Lower lobe of right lung (tissue), 2 donors: ENCODE data around the gene ARID4B. TPM values are rescaled to one million over a fixed set of nuclear protein-coding genes. Genes with fewer than 3 reads are reported as not detected.
A peak's percentile ranks its signal among the peaks of the same experiment; 100 is the strongest.

Source experiments
- ATAC-seq, 2 donors: fragments of 200-7000 bp; cut with Tn5 transposase; one replicate each; pipeline ENCODE4 v1.9.1; 2020 to 2022; ENCODE audit warnings: mild to moderate bottlenecking in 2 of 2, moderate library complexity in 2 of 2
- DNase-seq: peaks from one replicate; pipeline ENCODE4 v3.0.0-alpha.2; 2020
- H3K27ac ChIP-seq: fragments of 200-600 bp; one replicate; pipeline ENCODE4 v1.8.0; 2022
- H3K27me3 ChIP-seq: fragments of 200-600 bp; one replicate; pipeline ENCODE4 v1.8.0; 2022; ENCODE audit warnings: low read depth
- H3K36me3 ChIP-seq: fragments of 200-600 bp; one replicate; pipeline ENCODE4 v1.8.0; 2022; ENCODE audit warnings: mild to moderate bottlenecking
- H3K4me1 ChIP-seq: fragments of 200-600 bp; one replicate; pipeline ENCODE4 v1.8.0; 2022
- H3K4me3 ChIP-seq: fragments of 200-600 bp; one replicate; pipeline ENCODE4 v1.8.0; 2022; ENCODE audit warnings: mild to moderate bottlenecking
- H3K9me3 ChIP-seq: fragments of 200-600 bp; one replicate; pipeline ENCODE4 v1.8.0; 2022
- intact Hi-C: fragments of 100-400 bp; cut with DNase I; formaldehyde crosslinking; loops from one replicate; pipeline ENCODE4 v1.11.0; 2022
- total RNA-seq: library from RNA; stranded (reverse); fragmentation: NEBNext Ultra II Directional; extraction: Animal tissue kit (Norgen Biotek cat#: 25700); gene quantifications from one replicate; pipeline ENCODE4 v1.2.1, GENCODE V29; 2021
- TF ChIP-seq, protein P1 (sequence below): fragments of 200-600 bp; IDR thresholded peaks from one replicate; pipeline ENCODE4 v1.8.0; 2022; ENCODE audit warnings: antibody characterized with exemption, mild to moderate bottlenecking
- donor health status: DM: no; HTN: yes; CAD: no; lungs with severe emphysema.

Gene ARID4B
- total RNA-seq, 1 donor from 2014 or later, result 39.1 TPM

DNA sequence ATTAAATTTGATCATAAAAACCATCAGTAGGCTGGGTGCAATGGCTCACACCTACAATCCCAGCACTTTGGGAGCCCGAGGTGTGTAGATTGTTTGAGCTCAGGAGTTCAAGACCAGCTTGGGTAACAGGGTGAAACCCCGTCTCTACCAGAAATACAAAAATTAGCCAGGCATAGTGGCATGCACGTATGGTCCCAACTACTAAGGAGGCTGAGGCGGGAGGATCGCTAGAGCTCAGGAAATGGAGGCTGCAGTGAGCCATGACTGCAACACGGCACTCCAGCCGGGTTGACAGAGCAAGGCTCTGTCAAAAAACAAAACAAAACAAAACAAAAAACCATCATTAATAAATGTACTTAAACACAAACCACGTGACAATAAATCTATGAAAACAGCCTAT is 61.0 kb downstream of the ARID4B start:
- Histone ChIP-seq H3K27me3 (no peaks in the 10 kb centered on the region), H3K4me1 (peaks cover 40% of the 10 kb centered on the region), H3K27ac (no peak overlapping the region), H3K9me3 (no peaks in the 10 kb centered on the region), H3K36me3 (no peaks in the 10 kb centered on the region), H3K4me3 (no peak overlapping the region)
- ATAC-seq, result no peak
- intact Hi-C loops, result no loop called here
- TF ChIP-seq, protein P1, sequence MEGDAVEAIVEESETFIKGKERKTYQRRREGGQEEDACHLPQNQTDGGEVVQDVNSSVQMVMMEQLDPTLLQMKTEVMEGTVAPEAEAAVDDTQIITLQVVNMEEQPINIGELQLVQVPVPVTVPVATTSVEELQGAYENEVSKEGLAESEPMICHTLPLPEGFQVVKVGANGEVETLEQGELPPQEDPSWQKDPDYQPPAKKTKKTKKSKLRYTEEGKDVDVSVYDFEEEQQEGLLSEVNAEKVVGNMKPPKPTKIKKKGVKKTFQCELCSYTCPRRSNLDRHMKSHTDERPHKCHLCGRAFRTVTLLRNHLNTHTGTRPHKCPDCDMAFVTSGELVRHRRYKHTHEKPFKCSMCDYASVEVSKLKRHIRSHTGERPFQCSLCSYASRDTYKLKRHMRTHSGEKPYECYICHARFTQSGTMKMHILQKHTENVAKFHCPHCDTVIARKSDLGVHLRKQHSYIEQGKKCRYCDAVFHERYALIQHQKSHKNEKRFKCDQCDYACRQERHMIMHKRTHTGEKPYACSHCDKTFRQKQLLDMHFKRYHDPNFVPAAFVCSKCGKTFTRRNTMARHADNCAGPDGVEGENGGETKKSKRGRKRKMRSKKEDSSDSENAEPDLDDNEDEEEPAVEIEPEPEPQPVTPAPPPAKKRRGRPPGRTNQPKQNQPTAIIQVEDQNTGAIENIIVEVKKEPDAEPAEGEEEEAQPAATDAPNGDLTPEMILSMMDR, result no peak
- DNase-seq, result no peak

DNA sequence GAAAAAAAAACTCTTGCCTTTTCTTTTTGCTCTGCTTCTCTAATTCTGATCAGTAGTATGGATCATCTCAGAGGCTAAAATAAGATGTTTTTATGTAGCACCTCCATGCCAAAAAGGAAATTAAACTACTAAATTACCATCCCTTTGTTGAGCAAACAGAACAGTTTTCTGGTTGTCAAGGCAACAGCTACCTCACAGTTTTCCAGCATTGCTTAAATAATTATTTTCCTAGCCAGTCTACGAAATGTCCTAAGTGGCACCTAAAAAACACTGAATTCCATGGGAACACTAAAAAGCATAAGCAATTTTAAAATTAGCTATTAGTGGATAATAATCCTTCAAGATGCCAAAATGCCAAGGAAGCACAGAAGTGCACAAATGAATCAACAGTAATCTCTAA is 61.7 kb downstream of the ARID4B start:
- Histone ChIP-seq H3K36me3 (no peaks in the 10 kb centered on the region), H3K4me1 (peaks cover 45% of the 10 kb centered on the region), H3K9me3 (no peaks in the 10 kb centered on the region), H3K27ac (no peak overlapping the region), H3K4me3 (no peak overlapping the region), H3K27me3 (no peaks in the 10 kb centered on the region)
- DNase-seq, result no peak
- intact Hi-C loops, result no loop called here
- TF ChIP-seq, protein P1, result no peak
- ATAC-seq, result no peak

DNA sequence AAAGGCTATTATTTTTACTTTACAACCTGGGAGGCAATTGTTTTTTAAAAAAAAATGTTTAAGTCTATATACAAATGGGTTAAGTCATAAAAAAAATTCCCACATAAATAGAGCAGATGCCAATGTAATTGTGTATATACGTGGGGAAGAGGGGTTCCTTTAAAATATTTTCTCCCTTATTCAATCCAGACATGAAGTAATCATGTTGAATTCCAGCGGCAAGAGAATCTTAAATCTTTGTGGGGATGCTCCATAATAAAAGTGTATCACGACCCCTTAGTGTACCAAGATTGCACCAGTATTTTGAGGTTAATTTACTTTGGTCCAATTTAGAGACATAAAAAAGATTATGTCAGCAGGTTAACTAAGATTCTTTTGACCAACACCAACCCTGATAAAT is 62.1 kb downstream of the ARID4B start:
- no peak for ATAC-seq
- TF ChIP-seq, protein P1, result no peak
- H3K27me3 ChIP-seq, result no peaks in the 10 kb centered on the region
- H3K9me3 ChIP-seq, result no peaks in the 10 kb centered on the region
- H3K27ac ChIP-seq, result no peak overlapping the region
- H3K36me3 ChIP-seq, result no peaks in the 10 kb centered on the region
- intact Hi-C loops, result no loop called here
- no peak overlapping the region for H3K4me3 ChIP-seq
- H3K4me1 ChIP-seq, result peaks cover 45% of the 10 kb centered on the region
- no peak for DNase-seq

DNA sequence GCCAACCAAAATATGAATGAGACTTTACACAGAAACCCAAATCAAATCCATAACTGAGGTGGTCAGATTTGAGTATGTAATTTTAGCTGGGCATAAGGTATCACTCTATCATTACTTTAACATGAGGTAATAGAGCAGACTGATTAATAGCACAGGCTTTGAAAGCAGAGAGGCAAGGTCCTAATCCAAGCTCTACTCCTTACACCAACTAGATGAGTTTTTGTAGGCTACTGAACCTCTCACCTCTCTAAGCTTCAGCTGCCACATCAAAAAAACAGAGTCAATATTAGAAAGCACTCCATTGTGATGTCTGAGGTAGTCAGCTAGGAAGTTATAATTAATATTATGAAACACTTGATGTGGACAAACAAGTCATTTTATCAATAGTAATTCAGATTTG is 63.7 kb downstream of the ARID4B start:
- TF ChIP-seq, protein P1, result no peak
- no peaks in the 10 kb centered on the region for H3K9me3 ChIP-seq
- no peak overlapping the region for H3K4me3 ChIP-seq
- intact Hi-C loops, result no loop called here
- no peaks in the 10 kb centered on the region for H3K36me3 ChIP-seq
- no peak for DNase-seq
- no peak overlapping the region for H3K27ac ChIP-seq
- H3K27me3 ChIP-seq, result no peaks in the 10 kb centered on the region
- peaks cover 49% of the 10 kb centered on the region for H3K4me1 ChIP-seq
- ATAC-seq, result peak in 1 of 2 donors; percentile 11

DNA sequence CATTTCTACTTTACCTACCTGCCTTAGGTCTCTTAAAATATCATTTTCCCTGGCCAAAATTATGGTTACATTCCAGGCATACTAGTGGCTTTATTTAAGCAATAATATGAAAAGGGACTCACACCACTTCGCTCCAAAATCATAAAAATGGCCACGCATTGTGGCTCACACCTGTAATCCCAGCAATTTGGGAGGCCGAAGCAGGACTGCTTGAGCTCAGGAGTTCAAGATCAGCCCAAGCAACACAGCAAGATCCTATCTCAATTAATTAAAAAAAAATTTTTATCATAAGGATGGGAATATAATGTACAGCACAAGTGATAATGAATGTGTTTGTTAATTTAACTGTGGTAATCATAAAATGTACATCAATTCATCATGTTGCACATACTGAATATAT is 65.4 kb downstream of the ARID4B start:
- no peak overlapping the region for H3K4me3 ChIP-seq
- H3K9me3 ChIP-seq, result no peaks in the 10 kb centered on the region
- no peaks in the 10 kb centered on the region for H3K27me3 ChIP-seq
- DNase-seq (no peak), ATAC-seq (no peak)
- peaks cover 5% of the 10 kb centered on the region for H3K36me3 ChIP-seq
- TF ChIP-seq, protein P1, result no peak
- H3K27ac ChIP-seq, result no peak overlapping the region
- intact Hi-C loops, result no loop called here
- peaks cover 48% of the 10 kb centered on the region for H3K4me1 ChIP-seq

DNA sequence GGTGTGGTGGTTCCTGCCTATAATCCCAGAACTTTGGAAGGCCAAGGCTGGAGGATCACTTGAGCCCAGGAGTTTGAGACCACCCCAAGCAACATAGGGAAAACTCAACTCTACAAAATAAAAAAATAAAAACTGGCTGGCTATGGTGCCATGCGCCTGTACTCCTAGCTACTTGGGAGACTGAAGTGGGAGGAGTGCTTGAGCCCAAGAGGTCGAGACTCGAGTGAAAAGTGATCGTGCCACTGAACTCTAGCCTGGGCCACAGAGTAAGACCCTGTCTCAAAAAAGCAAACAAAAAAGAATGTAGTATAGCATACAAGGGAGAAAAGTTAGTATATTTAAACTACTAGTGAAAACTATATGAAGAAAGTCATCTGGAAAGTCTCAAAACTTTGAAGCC is 66.7 kb downstream of the ARID4B start:
- TF ChIP-seq, protein P1, result no peak
- H3K36me3 ChIP-seq, result peaks cover 5% of the 10 kb centered on the region
- H3K4me1 ChIP-seq, result peaks cover 43% of the 10 kb centered on the region
- DNase-seq, result no peak
- no peak overlapping the region for H3K27ac ChIP-seq
- intact Hi-C loops, result no loop called here
- no peak overlapping the region for H3K4me3 ChIP-seq
- H3K27me3 ChIP-seq, result no peaks in the 10 kb centered on the region
- no peaks in the 10 kb centered on the region for H3K9me3 ChIP-seq
- peak; percentile 51 to 63 for ATAC-seq
